Renal cortex interstitium (tissue), 11 donors: ENCODE results near the gene DOCK3. TPM values are rescaled to one million over a fixed set of nuclear protein-coding genes. Genes with fewer than 3 reads are reported as not detected.
"Not testable (repeated sequence)": the region's sequence is repeated elsewhere in the genome, so short reads cannot be mapped to it uniquely, and the experiment has no call there.

ENCODE experiments used
- DNase-seq, 11 donors: peaks; one replicate each; pipeline ENCODE4 v3.0.0-alpha.2; 2013; ENCODE audit warnings: low read depth in 9 of 11, low spot score in 4 of 11; ENCODE audit errors: extremely low read depth in 1 of 11
- polyA plus RNA-seq, 3 donors: library from polyadenylated mRNA; unstranded; fragments of 120-200 nt; gene quantifications; one replicate each; pipeline ENCODE4 v1.2.1, GENCODE V29; 2013; ENCODE audit not compliant: insufficient read length in 3 of 3

Gene DOCK3
- polyA plus RNA-seq, 3 donors, result 1.4 to 2.2 (median 1.5) TPM

DNA sequence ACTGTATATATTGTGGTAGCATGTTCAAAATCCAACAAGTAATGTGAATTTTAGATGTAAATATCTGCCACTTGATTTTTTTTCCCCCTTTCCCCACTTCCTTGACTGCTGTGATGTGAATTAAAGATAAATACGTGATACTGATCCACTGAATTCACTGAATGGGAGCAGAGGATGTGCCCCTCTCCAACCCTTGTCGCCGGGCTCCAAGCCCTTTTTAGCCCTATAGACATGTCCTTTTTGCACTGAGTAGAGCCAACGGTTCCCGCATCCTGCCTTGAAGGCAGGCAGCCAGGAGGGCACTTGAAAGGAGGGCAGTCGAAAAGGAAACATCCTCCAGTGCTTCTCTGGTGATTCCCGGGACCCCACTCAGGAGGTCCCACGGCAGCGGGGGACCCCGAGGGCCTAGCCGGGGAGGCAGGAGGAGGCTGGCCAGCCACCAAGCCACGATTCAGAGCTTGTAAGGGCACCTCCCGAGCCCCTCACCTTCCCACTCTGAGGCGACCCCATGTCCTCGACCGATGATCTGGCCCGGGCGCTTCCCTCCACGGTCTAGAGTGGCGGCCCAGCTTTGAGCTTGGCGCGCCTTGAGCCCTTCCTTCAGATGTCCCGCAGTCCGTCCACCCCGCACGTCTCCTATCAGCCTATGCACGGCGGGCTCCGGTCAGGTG lies 709.5 kb downstream of the DOCK3 start:
- DNase-seq, result peak in 2 of 11 donors; percentile 9 to 12

- DNase-seq, result peak; percentile 88 to 98 (median 97)
Measured at GRCh38 chr3:51384726-51385473, 710.2 kb downstream of the DOCK3 start, which contains the start of gene MANF. Gene MANF, plus strand, starts transcription at chr3:51385291. Its CDS starts 52 bp downstream, at chr3:51385343.

DNA sequence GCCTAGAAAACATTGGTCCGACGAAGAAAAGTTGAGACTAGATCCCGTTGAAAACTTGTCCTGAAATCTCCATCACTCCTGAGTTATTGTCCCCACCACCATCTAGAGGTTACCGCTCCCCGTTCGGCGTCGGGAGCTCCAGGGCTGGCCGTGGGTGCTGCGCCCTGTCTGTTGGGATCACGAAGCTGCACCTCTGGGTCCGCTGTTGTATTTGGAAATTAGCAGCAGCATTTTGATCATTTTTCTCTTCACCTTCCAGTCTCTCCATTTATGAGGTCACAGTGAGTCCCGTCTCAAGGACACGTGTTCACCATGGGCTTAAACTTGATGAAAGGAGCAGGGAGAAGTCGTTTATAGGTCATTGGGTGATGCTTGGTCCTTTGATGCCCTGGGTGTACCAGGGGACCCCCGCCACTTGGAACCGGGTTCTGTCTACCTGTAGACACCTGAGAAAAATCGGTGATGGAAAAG lies 710.9 kb downstream of the DOCK3 start:
- DNase-seq, result peak in 1 of 11 donors; percentile 3

DNA sequence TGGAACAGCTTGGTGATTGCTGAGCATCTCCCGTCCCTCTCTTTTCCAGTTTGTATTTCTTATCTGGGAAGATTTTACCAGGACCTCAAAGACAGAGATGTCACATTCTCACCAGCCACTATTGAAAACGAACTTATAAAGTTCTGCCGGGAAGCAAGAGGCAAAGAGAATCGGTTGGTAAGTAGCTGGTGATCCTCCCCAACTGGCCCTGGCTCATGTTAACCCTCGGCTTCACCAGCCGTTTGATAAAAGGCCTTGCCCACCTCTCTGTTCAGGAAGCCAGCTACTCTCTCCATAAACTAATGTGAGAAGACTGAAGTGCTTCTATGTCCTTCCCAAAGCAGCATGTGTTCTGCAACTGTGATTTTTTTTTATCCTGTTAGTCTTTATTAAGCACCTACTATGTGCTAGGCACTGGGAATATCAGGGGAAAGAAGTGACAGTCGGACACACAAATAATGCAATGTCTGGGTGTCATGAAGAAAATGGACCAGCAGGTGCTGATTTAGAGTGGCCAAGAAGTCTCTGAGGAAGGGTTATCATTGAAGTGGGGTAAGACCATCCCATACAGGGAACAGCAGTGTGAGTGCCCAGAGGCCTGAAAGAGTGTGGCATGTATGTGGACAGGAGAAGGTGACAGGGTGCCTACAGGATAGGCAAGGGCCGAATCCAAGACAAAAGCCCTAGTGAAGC lies 711.6 kb downstream of the DOCK3 start:
- no peak for DNase-seq

- DNase-seq, result no peak
Measured at GRCh38 chr3:51386852-51387229, 712.1 kb downstream of the DOCK3 start.

DNA sequence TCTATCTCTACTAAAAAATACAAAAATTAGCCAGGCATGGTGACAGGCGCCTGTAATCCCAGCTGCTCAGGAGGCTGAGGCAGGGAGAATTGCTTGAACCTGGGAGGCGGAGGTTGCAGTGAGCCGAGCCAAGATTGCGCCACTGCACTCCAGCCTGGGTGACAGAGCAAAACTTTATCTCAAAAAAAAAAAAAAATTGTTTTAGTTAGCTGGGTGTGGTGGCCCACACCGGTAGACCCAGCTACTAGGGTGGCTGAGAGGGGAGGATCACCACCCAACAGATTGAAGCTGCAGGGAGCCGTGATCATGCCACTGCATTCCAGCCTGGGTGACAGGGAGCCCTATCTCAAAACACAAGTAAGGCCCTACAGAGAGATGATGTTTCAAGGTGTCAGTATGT lies 712.6 kb downstream of the DOCK3 start:
- not testable (repeated sequence) for DNase-seq

DNA sequence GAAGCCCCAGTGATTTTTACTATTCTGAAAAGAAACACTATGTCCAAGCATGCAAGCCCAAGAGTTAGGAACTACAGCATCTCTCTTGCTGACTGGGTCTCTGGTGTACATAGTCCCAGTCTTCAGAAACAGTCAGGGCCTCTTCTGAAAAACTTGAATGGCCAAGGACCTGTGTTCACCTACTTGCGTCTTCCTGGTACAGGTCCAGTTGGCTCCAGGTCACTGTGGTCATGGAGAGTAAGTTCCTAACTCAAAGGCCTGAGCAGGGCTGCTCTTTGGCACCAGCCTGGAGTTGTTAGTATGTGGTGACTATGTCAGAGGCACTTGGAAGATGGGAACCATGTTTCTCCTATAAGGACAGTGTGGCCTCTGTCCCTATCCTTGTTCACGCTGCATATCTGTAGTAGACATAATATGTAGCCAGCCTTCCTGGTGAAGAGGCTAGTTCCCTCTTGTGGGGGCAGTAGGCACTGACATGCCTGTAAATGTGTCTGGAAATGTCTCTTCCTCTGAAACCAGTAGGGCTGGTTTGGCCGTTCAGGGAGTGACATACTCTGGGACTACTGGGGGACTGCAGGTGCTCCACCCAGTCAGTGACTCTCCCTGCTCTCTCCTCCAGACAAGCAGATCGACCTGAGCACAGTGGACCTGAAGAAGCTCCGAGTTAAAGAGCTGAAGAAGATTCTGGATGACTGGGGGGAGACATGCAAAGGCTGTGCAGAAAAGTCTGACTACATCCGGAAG lies 713.7 kb downstream of the DOCK3 start:
- no peak for DNase-seq

- peak in 3 of 11 donors; percentile 12 to 30 (median 25) for DNase-seq
Measured at GRCh38 chr3:51389423-51390183, 714.9 kb downstream of the DOCK3 start.

DNA sequence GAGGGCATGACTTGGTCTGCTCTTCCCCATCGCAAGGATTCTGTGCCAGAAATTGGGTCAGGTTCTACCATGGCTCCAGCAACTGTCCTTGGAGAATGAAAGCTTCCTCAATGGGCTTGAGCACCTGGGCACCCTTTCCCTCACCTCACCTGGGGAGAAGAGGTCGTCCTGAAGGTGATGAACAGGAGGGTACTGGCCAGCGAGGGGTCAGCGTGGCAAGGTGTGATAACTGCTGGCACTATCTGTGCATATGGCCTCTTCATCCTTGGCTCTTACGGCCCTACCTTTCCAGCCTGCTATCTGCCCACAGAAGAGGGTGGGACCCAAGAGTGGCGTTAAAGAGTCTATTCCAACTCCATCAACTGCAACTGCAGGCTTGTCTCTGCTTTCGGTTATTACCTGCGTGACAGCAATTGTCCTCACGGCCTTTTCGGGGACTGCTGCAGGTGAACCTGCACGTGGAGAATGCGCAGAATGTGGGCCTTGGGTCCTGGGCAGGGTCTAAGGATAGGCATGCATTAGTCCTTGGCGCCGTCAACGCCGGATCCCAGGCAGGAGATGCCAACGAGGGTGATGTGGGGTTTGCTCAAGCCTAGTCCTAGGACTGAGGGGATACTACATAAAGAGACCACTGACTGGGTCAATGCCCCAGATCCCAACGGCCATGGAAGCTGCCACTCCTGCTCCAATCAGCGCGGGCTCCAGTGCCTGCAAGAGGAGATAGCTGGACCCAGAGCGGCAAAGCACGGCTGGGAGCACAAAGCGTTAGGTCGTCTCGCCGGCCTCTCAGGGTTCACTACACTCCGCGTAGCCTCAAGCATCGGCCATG lies 715.7 kb downstream of the DOCK3 start:
- DNase-seq, result no peak

GRCh38 chr3:51391075-51391565 lies 716.4 kb downstream of the DOCK3 start, which contains the start of gene RBM15B:
Gene RBM15B, plus strand, starts transcription at chr3:51391285. Its CDS starts 115 bp downstream, at chr3:51391400.
- DNase-seq, result peak; percentile 79 to 95 (median 93)

DNA sequence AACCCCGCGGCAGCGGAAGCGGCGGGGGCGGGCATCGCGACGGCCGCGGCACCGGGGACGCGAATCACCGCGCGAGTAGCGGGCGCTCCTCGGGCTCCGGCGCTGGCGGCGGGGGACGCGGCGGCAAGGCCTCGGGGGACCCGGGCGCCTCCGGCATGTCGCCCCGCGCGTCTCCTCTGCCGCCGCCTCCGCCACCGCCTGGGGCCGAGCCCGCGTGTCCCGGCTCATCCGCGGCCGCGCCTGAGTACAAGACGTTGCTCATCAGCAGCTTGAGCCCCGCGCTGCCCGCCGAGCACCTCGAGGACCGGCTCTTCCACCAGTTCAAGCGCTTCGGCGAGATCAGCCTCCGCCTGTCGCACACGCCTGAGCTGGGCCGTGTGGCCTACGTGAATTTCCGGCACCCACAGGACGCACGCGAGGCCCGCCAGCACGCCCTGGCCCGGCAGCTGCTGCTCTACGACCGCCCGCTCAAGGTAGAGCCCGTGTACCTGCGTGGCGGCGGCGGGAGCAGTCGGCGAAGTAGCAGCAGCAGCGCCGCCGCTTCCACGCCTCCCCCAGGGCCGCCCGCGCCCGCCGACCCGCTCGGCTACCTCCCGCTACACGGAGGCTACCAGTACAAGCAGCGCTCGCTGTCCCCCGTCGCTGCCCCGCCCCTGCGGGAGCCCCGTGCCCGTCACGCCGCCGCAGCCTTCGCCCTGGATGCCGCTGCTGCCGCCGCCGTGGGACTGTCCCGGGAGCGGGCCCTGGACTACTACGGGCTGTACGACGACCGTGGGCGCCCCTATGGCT lies 717.0 kb downstream of the DOCK3 start:
- peak in 3 of 11 donors; percentile 8 to 22 (median 20) for DNase-seq

GRCh38 chr3:51392355-51393133 lies 717.8 kb downstream of the DOCK3 start:
- DNase-seq, result no peak

DNA sequence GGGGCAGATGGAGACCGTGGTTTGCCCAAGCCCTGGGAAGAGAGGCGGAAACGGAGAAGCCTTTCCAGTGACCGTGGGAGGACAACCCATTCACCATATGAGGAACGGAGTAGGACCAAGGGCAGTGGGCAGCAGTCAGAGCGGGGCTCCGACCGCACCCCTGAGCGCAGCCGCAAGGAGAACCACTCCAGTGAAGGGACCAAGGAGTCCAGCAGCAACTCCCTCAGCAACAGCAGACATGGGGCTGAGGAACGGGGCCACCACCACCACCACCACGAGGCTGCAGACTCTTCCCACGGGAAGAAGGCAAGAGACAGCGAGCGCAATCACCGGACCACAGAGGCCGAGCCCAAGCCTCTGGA lies 718.4 kb downstream of the DOCK3 start:
- no peak for DNase-seq

DNA sequence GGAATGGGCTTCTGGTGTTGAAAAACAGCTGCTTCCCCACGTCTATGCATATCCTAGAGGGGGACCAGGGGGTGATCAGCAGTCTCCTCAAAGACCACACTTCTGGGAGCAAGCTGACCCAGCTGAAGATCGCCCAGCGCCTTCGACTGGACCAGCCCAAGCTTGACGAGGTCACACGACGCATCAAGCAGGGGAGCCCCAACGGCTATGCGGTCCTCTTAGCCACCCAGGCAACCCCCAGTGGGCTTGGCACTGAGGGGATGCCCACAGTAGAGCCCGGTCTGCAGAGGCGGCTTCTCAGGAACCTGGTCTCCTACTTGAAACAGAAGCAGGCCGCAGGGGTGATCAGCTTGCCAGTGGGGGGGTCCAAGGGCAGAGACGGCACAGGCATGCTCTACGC lies 718.8 kb downstream of the DOCK3 start:
- DNase-seq, result no peak

DNA sequence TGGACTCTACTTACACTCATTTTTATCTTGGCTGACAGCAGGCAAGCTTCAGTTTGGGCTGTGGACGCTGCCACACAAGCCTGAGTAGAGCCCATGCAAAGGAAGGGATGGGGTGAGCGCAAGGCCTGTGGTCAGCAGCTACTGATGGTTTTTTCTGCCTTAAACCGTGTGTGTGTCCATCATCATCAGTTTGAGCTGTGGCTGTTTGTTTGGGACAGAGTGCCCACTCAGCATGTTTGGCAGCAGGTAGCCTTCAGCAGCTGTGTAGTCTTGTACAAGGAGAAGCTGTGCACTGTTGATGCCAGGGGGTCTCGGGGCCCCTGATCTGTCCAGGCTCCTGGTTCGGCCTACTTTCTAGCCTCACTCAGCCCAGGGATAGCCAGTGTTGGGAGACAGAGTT lies 719.8 kb downstream of the DOCK3 start:
- no peak for DNase-seq
